HG03378 (cell line): ENCODE results near the gene CPNE4.

Experiments used
- ATAC-seq: cut with Tn5 transposase; IDR thresholded peaks from one replicate; pipeline ENCODE4 v1.9.1; 2021; ENCODE audit warnings: mild to moderate bottlenecking, moderate library complexity; ENCODE audit not compliant: unreplicated experiment

Gene CPNE4

GRCh38 chr3:131616719-131617118 lies 418.1 kb downstream of the CPNE4 start:
- no peak for ATAC-seq

- ATAC-seq: no peak
Observed at GRCh38 chr3:131612745-131613144, 422.1 kb downstream of the CPNE4 start.

- ATAC-seq: no peak
Observed at GRCh38 chr3:131610174-131610573, 424.6 kb downstream of the CPNE4 start.

DNA sequence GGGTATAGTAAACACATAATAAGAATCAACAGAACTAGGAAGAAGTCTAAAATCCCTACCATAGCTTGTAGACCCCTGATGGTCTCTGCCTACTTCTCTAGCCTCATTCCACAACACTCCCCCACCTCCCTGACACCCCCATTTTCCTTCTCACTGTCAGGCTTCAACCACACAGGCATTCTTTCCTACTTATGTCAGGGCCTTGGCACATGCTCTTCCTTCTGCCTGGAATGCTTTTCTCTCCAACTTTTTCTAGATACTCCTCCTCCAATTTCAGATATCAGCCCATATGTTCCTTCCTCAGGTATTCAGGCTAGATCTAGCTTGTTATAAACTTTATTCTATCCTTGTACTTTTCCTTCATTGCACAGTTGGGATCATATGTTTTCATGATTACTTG lies 426.1 kb downstream of the CPNE4 start:
- ATAC-seq: no peak

- no peak for ATAC-seq
Observed at GRCh38 chr3:131608296-131608695, 426.5 kb downstream of the CPNE4 start.

DNA sequence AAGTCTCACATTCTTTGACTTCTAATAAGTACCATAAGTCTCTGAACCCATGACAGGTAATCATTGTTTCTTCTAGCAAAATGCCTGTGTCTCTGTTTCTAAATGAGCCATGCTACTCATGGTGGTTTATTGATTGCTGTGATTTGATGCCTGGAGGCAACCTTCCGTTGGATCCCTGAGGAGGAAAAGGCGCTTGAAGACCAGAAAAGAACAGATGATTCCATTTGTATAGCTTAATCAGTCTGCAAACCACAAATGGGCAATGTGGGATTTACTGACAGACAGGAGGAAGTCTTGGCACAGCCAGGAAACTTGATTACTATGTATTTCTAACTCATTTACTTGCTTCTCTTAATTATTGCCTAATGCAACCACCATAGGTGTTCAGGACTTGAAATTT lies 428.9 kb downstream of the CPNE4 start:
- ATAC-seq: no peak

DNA sequence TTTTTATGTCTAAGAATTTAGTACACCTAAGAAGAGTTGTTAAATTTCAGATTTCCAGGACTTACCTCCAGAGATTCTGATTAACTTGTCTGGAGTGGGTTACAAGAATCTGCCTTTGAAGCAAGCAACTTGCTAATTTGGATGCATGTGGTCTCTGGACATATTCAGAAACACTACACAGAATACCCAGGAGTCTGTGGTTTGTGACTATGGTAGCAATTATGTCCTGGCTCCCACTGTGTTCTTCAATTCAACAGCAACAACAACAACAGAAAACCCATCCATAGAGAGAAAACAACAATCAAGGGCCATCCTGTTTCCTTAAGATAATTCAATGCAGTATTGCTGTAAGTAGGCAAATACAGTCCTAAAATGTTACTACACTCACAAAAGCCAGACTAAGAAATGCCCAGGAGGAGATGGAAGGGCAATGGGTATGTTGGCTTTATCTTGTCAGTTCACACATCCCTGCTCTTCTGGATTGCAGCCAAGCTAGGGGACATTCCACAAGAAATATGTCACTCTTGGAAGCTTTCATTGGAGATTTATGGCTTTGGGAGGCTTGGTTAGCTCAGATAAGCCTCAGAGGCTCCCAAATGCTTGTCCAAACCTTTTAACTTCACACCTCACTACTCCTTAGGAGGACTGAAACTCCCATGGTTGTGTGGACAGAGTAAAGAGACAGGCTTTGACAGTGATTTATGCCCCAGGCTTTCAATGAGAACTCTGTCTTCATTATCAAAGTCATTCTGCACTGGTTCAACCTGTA lies 432.6 kb downstream of the CPNE4 start:
- ATAC-seq: no peak

DNA sequence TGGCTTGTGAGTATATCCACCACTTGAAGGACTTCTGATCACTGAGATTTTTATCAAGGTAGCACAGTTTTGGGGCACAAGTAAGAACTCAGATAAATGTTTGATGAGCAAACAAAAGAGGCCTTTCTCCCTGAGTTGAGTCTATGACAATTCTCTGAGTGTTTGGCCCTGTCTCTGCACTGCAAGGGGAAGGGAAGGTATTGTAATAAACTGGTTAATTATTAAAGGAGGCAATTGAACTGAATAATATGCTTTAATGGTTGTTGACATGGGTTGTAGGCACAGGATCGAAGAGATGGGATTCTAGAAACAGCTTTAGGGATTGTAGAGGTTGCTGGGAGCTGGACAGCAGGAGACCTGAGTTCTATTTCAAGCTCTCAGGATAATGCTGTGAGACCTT lies 437.0 kb downstream of the CPNE4 start:
- ATAC-seq: no peak

DNA sequence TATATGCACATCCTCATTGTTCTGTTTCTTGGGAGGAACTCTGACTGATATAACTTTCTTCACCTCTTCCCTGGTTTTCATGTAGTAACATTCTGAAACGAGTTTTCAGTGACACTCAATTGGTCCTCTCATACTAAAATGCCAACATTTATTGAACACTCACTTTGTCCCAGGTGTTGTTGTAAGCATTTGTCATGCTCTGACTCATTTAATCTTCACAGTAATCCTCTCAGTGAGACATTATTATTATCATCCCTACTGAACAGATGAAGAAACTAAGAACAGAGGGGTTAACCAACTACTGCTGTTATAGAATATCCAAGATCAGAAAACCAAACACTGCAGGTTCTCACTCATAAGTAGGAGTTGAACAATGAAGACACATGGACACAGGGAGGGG lies 437.9 kb downstream of the CPNE4 start:
- no peak for ATAC-seq

DNA sequence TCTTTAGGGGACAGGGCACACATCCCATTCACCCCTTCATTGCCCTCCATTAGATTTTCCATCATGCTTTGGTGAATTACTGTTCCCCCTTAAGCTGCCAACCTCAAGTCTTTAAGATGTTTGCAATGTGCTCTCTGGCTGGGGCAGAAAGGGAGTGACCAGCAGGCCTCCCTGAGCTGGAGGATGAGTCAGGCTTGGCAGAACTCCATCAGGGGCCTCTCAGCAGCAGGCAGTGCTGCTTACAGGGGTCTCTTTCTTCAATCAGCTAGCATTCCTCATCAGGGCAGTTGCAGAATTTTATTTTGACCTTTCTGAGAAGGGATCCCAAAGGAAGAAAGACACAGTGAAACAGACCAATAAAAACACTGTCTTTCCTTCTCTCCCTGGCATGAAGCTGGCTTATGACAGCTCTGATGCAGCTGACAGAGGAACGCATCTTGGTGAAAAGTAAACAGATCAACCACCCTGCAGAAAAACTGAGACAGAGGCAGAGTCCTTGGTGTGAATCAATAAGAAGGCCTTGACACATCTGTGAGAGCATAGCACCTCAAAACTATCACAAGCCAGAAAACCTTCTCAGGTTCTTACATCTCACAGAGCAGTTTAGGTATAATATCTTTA lies 443.3 kb downstream of the CPNE4 start:
- no peak for ATAC-seq

DNA sequence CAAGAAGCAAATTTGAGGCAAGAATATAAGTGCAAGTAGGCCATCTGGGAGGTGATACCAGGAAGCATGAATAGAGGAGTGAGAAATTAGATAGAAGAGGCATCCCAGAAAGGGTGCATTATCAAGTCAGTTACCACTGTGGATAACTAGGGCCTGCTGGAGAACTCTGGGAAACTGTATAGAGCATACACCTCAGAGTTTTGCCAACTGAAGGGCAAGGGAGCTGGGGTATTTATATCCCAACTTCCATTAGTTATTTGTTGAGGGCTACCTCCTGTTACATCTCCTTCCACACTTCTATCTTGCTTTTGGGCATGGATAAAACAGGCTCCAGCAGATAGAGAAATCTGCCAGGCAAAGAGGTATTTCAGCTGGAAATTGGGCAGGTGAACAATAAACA lies 448.5 kb downstream of the CPNE4 start:
- ATAC-seq: no peak

GRCh38 chr3:131582438-131582837 lies 452.4 kb downstream of the CPNE4 start:
- no peak for ATAC-seq

DNA sequence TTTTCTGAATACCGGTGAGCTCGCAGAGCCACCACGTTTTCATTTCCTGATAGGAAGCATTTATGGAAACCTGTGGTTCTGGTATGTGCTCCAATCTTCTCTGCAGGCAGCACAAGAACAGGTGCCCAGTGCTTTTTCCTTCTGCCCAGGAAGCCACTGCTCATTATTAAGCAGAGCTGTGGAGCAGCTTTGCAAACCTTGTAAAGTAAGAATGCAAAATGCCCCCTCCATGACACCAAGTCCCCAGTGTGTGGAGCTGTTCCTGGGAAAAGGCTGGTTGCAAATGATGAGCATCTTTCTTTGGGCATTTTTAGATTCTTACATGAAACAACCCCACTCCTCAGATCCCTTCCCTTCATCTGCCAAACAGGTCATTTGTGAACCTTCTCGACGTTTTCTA lies 466.4 kb downstream of the CPNE4 start:
- ATAC-seq: no peak

- no peak for ATAC-seq
Observed at GRCh38 chr3:131564812-131565211, 470.0 kb downstream of the CPNE4 start.

DNA sequence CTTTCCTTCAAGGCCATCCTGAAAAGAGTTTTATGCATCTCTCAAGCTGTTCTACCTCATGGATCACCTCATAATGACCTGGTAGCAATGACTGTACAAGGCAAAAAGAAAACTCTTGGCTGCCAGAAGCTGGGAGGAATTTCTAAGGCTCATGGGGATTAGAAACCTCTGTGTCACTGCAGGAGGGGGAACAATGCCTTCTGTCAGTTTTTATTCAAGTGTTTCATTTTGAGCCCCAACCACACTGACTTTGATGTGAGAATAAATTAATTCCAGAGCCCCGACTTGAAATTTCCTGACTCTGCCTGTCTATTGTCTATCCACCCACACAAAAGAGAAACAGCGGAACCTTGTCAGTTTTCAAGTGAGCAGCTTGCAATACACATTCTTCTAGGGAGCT lies 473.3 kb downstream of the CPNE4 start:
- ATAC-seq: no peak

DNA sequence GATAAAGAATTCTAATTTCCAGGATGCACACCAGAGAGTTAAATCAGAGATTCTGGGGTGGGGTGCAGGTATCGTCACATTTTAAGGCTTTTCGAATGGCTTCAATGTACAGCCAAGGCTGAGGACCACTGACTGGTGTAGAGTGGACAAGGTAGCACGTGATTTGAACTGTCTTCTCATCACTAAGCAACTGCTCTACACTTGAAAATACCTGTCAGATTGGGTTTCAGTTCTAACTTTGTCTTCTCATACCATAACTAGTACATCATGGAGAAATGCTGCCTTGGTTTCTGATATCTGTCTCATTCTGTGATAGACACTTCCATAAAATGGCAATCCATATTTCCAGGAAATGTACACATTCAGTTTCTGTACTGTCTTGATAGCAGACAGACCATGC lies 474.0 kb downstream of the CPNE4 start:
- no peak for ATAC-seq

GRCh38 chr3:131555456-131555855 lies 479.4 kb downstream of the CPNE4 start:
- ATAC-seq: no peak

- peak; percentile 95 for ATAC-seq
Observed at GRCh38 chr3:131553495-131554247, 481.1 kb downstream of the CPNE4 start.

DNA sequence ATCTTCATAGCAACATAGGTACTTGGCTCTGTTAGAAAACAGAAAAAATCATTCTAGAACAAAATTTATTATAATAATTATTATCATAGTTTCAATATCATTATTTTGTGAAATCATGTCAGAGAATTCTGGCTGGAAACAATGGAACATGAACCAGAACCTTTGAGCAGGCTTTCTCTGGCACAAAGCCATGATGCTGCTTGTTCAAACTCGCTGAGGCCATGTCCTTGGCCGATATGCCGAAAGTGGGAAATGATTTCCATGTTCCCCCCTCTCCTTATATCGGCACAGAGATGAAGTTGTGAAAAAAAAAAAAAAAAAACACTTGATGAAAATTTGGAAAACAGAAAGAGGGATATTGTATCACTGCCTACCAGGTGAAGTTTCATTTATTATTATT lies 483.1 kb downstream of the CPNE4 start:
- ATAC-seq: no peak

DNA sequence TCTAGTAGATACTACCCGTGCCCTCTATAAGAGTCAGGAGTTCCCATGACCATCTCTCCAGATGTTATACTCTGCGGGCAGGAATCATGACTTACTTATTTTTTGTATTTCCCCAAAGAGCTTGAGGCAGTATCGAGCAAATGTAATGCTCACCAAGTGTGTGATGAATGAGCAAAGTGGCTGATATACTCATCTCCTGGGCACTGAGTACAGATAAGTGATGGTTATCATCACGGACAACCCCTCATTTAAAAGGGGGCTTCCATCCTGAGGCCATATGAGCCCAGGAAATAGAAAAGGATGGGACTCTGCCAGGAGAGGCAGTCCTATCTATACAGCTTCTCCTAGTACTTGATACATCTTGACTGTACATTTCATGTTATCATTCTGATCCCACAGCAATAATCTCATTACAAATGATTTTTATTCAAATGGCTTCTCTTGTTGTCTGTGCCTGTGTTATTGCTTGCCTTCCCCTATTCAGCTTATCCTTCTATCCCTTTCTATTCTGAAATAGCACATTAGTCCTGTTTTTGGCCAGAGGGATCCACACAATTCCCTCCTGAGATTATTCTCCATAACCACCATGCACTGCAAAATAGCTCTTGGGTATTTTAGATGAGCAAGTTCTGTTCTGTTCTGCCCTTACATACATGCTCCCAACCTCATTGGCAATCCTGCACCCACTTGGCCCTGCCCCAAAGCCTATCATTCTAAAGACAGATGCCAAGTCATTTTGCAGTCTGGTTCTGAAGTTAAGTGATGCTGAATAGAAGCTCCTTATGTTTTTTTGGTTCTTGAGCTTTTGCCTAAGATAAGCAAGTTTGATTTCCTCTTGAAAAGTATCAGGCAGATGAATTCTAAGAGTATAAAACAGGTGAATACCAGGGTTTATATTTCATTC lies 484.0 kb downstream of the CPNE4 start:
- ATAC-seq: no peak

DNA sequence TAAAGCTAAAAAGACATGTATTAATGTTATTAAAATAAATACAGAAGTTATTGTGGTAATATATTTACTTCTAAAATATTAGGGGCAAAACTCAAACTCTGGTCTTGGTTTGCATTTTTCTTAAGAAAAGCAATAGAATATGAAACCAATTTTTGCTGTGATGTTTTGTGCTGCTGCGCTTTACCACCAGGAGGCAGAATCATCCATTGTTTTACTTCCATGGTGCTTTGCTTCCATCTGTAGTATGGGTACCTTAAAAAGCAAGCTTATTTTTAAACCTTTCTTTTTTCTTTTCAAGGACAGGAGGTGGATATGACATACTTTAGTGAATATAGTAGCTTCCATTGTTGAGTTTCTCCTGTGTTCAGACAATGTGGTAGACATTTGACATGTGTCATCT lies 485.5 kb downstream of the CPNE4 start:
- no peak for ATAC-seq
